NT2/D1 (cell line): Measurements from ENCODE around the gene OSBPL2.

Source experiments
- YY1 ChIP-seq: IDR thresholded peaks from 2 replicates; pipeline ENCODE4 v1.6.1; 2011; ENCODE audit not compliant: insufficient read length, insufficient read depth
- ZNF274 ChIP-seq: IDR thresholded peaks from 2 replicates; pipeline ENCODE4 v1.6.1; 2011; ENCODE audit warnings: mild to moderate bottlenecking, low read depth, low read length

GRCh38 chr20:62225026-62225425 lies 13.3 kb upstream of the OSBPL2 start:
- no peak for TF ChIP-seq YY1
- TF ChIP-seq ZNF274: no peak
